Measurements from ENCODE around the gene C5AR1.
"Not testable (repeated sequence)": the region's sequence is repeated elsewhere in the genome, so short reads cannot be mapped to it uniquely, and the experiment has no call there.

The C5AR1 gene

GRCh38 chr19:47341734-47342133 lies 32.1 kb downstream of the C5AR1 start:
- DNase-seq (ENCODE audit: low spot score), result no peak
- in situ Hi-C loops (cut with MboI; ENCODE audit: low sequenced_read_pairs, unreplicated experiment), result no loop called here
- TF ChIP-seq CTCF (IDR thresholded peaks at IDR 0.05; ENCODE audit: borderline replicate concordance, control extremely low read depth, extremely low read depth, insufficient read depth, missing control alignments), result no peak

DNA sequence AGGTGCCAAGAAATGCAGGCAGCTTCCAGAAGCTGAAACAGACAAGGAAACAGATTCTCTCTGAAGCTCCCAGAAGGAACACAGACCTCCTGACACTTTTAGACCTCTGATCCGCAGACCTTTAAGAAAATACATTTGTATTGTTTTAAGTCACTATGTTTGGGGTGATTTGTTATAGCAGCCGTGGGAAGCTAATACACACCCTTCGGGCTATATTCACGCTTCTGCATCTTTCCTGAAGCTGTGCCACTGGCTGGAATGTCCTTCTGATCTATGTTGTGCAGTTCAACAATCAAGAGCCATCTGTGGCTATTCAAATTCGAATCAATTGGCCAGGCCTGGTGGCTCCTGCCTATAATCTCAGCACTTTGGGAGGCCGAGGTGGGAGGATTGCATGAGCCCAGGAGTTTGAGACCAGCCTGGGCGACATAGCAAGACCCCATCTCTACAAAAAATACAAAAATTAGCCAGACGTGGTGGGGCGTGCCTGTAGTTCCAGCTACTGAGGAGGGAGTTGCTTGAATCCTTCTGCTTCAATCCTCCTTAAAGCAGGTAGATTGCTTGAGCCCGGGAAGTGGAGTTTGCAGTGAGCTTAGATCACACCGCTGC lies 33.6 kb downstream of the C5AR1 start:
- no peak for TF ChIP-seq CTCF (IDR thresholded peaks at IDR 0.05; ENCODE audit: borderline replicate concordance, control extremely low read depth, extremely low read depth, insufficient read depth, missing control alignments)
- in situ Hi-C loops (cut with MboI; ENCODE audit: low sequenced_read_pairs, unreplicated experiment), result no loop called here
- DNase-seq (ENCODE audit: low spot score), result no peak

DNA sequence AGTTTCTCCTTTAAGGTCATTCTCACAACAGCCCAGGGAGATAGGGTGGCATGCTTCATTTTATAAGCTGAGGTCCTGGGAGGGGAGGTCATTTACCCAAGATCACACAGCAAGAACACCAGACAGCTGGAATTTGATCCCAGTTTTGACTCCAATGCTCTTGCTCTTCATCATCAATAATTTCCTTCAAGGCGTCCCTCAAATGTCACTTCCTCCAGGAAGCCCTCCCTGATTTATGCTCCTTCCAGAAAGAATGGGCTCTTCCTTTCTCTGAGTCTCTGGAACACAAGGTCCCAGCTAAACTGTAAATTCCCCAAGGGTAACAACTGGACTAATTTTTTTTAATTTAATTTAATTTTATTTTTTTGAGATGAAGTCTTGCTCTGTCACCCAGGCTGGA lies 34.8 kb downstream of the C5AR1 start:
- no peak for TF ChIP-seq CTCF (IDR thresholded peaks at IDR 0.05; ENCODE audit: borderline replicate concordance, control extremely low read depth, extremely low read depth, insufficient read depth, missing control alignments)

GRCh38 chr19:47346024-47346423 lies 36.4 kb downstream of the C5AR1 start:
- DNase-seq (ENCODE audit: low spot score); in situ Hi-C loops (cut with MboI; ENCODE audit: low sequenced_read_pairs, unreplicated experiment): not testable (repeated sequence)

More for the DNA sequence above, 34.8 kb downstream of the C5AR1 start:
- in situ Hi-C loops (cut with MboI; ENCODE audit: low sequenced_read_pairs, unreplicated experiment), result no loop called here
- DNase-seq (ENCODE audit: low spot score), result no peak

GRCh38 chr19:47348819-47349795 lies 39.4 kb downstream of the C5AR1 start, which contains the start of gene DHX34:
DHX34 (plus strand) TSS chr19:47349315; CDS start chr19:47353031, 3,716 bp downstream.
- TF ChIP-seq CTCF (IDR thresholded peaks at IDR 0.05; ENCODE audit: borderline replicate concordance, control extremely low read depth, extremely low read depth, insufficient read depth, missing control alignments), result peak; percentile 99
- in situ Hi-C loops (cut with MboI; ENCODE audit: low sequenced_read_pairs, unreplicated experiment), result no loop called here
- DNase-seq (ENCODE audit: low spot score), result peak; percentile 100

GRCh38 chr19:47350630-47351029 lies 41.0 kb downstream of the C5AR1 start:
- in situ Hi-C loops (cut with MboI; ENCODE audit: low sequenced_read_pairs, unreplicated experiment), result no loop called here
- TF ChIP-seq CTCF (IDR thresholded peaks at IDR 0.05; ENCODE audit: borderline replicate concordance, control extremely low read depth, extremely low read depth, insufficient read depth, missing control alignments), result no peak
- no peak for DNase-seq (ENCODE audit: low spot score)

GRCh38 chr19:47351548-47351947 lies 41.9 kb downstream of the C5AR1 start:
- no peak for TF ChIP-seq CTCF (IDR thresholded peaks at IDR 0.05; ENCODE audit: borderline replicate concordance, control extremely low read depth, extremely low read depth, insufficient read depth, missing control alignments)
- in situ Hi-C loops (cut with MboI; ENCODE audit: low sequenced_read_pairs, unreplicated experiment), result no loop called here
- DNase-seq (ENCODE audit: low spot score), result no peak
